Type B pancreatic cell (in vitro differentiated cells): ENCODE data around the gene HDAC9. TPM values are rescaled to one million over a fixed set of nuclear protein-coding genes. Genes with fewer than 3 reads are reported as not detected.

ENCODE experiments used
- DNase-seq: peaks from one replicate; pipeline ENCODE4 v3.0.0; 2021; ENCODE audit warnings: mixed read lengths; ENCODE audit not compliant: unreplicated experiment; ENCODE audit errors: extremely low spot score
- H3K27ac Mint-ChIP-seq: 2 replicates; pipeline ENCODE4 v1.8.0; 2021; ENCODE audit warnings: mild to moderate bottlenecking, mixed read lengths
- H3K27me3 Mint-ChIP-seq: 2 replicates; pipeline ENCODE4 v1.8.0; 2021; ENCODE audit warnings: mixed read lengths
- H3K36me3 Mint-ChIP-seq: 2 replicates; pipeline ENCODE4 v1.8.0; 2021; ENCODE audit warnings: mixed read lengths
- H3K4me1 Mint-ChIP-seq: one replicate; pipeline ENCODE4 v1.8.0; 2021; ENCODE audit warnings: mixed read lengths; ENCODE audit not compliant: unreplicated experiment
- H3K4me3 Mint-ChIP-seq: 2 replicates; pipeline ENCODE4 v1.8.0; 2021; ENCODE audit warnings: mild to moderate bottlenecking, mixed read lengths
- H3K9me3 Mint-ChIP-seq: 2 replicates; pipeline ENCODE4 v1.8.0; 2021; ENCODE audit warnings: mixed read lengths
- total RNA-seq: library from RNA; stranded (reverse); gene quantifications from 2 replicates; pipeline ENCODE4 v1.2.1, GENCODE V29; 2021; ENCODE audit warnings: low replicate concordance
- TF ChIP-seq, protein P1 (sequence below): fragments of 200-600 bp; sonication (generic); conservative IDR thresholded peaks from 2 replicates; pipeline ENCODE4 v1.5.0; 2021; ENCODE audit warnings: antibody characterized with exemption, mild to moderate bottlenecking

Gene HDAC9
- total RNA-seq, 1 donor from 2014 or later, result 6.8 TPM

DNA sequence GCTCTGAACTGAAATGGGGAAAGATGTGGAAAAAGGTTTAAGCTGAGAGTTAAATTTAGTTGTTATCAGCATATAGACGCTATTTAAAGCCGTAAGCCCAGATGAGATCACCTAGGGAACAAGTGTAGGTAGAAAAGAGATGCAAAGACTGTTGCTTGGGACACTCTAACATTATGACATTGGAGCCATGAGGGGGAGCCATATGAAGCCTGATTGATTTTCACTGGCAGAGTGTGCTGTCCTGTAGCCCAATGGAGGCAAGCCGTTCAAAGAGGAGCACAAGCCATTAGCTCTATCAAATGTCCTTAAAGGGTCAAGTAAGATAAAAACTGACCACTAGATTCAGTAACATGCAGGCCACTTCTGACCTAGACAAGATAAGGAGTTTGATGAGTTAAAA lies 398.6 kb downstream of the HDAC9 start:
- TF ChIP-seq, protein P1, sequence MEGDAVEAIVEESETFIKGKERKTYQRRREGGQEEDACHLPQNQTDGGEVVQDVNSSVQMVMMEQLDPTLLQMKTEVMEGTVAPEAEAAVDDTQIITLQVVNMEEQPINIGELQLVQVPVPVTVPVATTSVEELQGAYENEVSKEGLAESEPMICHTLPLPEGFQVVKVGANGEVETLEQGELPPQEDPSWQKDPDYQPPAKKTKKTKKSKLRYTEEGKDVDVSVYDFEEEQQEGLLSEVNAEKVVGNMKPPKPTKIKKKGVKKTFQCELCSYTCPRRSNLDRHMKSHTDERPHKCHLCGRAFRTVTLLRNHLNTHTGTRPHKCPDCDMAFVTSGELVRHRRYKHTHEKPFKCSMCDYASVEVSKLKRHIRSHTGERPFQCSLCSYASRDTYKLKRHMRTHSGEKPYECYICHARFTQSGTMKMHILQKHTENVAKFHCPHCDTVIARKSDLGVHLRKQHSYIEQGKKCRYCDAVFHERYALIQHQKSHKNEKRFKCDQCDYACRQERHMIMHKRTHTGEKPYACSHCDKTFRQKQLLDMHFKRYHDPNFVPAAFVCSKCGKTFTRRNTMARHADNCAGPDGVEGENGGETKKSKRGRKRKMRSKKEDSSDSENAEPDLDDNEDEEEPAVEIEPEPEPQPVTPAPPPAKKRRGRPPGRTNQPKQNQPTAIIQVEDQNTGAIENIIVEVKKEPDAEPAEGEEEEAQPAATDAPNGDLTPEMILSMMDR, result no peak
- H3K4me1 Mint-ChIP-seq, result peaks cover 7% of the 10 kb centered on the region
- DNase-seq, result no peak
- H3K27ac Mint-ChIP-seq, result no peak overlapping the region
- no peaks in the 10 kb centered on the region for H3K36me3 Mint-ChIP-seq
- H3K27me3 Mint-ChIP-seq, result no peaks in the 10 kb centered on the region
- peaks cover 6% of the 10 kb centered on the region for H3K9me3 Mint-ChIP-seq
- H3K4me3 Mint-ChIP-seq, result no peak overlapping the region

DNA sequence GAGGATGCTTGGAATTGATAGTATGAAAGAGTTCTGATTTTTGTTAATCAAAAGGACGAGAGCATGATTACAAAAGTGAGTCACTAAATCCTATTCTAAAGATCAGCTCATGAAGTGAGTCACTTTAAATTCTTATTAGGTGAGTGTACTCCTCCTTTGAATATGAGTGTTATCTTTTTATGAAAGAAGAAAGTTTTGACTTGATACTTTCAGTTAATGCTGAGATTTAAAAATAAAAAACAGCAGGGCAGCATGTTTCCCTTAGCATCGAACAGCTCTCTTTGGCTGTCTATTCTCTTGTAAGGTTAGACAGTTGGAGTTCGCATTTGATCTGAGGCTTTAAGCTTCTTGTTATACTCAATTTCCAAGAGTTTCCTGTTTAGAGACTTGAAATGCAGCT lies 399.9 kb downstream of the HDAC9 start:
- Mint-ChIP-seq H3K27me3 (no peaks in the 10 kb centered on the region), H3K27ac (no peak overlapping the region), H3K9me3 (peaks cover under 1% of the 10 kb centered on the region), H3K4me3 (no peak overlapping the region), H3K36me3 (no peaks in the 10 kb centered on the region), H3K4me1 (peaks cover 6% of the 10 kb centered on the region)
- TF ChIP-seq, protein P1, result no peak
- DNase-seq, result no peak

DNA sequence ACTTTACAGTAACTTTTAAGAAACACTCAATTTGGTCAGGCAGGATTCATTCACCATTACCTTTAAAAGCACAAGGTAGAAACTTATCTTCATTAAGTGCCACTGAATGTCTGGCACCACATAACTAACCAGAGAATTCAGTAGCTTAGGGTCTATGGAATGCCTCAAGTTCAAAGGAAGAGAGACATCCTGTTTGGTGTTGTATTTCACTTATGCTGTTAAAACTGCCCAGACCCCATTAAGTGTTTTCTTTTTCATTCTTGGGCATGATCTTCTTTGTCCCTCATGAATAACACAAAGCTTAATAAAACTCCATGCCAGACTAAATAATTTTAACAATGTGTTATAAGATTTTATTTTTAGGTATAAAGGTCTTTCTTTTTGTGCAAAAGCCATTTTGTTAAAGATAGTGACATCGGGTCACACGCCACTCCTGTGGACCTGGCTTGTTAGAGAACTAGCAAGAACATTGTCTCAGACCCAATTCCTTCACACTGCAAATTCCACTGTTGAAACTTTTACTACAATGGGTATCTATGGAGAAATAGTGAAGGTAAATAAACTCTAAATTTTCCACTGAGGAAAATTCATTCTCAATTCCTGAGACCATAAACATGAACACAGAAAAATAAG lies 400.9 kb downstream of the HDAC9 start:
- Mint-ChIP-seq H3K4me3 (no peak overlapping the region), H3K36me3 (no peaks in the 10 kb centered on the region), H3K27me3 (no peaks in the 10 kb centered on the region), H3K4me1 (peaks cover 8% of the 10 kb centered on the region), H3K27ac (no peak overlapping the region), H3K9me3 (no peaks in the 10 kb centered on the region)
- TF ChIP-seq, protein P1, result no peak
- DNase-seq, result no peak

DNA sequence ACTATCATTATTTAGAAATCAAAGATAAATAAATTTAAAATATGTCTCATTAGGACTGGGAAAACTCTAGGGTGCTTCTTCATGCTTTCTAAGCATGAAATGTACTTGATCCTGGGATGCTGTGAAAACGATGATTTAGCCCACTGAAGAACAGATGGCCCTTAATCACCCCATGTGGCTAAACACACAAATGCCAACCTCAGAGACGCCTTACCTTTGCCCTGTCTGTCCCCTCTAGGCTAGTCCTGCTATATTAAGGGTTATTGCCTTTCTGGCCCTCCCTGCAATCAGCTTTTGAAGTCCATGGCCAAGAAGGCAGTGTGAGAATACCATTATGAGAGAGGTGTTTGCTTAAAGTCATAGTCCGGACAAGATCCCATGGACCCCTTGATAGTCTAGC lies 404.7 kb downstream of the HDAC9 start:
- H3K4me3 Mint-ChIP-seq, result no peak overlapping the region
- TF ChIP-seq, protein P1, result no peak
- no peak overlapping the region for H3K27ac Mint-ChIP-seq
- DNase-seq, result no peak
- peaks cover 4% of the 10 kb centered on the region for H3K9me3 Mint-ChIP-seq
- no peaks in the 10 kb centered on the region for H3K27me3 Mint-ChIP-seq
- H3K36me3 Mint-ChIP-seq, result no peaks in the 10 kb centered on the region
- H3K4me1 Mint-ChIP-seq, result peaks cover 21% of the 10 kb centered on the region

GRCh38 chr7:18900803-18901202 lies 405.3 kb downstream of the HDAC9 start:
- no peak overlapping the region for H3K4me3 Mint-ChIP-seq
- DNase-seq, result no peak
- peaks cover 5% of the 10 kb centered on the region for H3K9me3 Mint-ChIP-seq
- no peaks in the 10 kb centered on the region for H3K36me3 Mint-ChIP-seq
- no peaks in the 10 kb centered on the region for H3K27me3 Mint-ChIP-seq
- H3K4me1 Mint-ChIP-seq, result peaks cover 21% of the 10 kb centered on the region
- no peak overlapping the region for H3K27ac Mint-ChIP-seq
- TF ChIP-seq, protein P1, result no peak
